Inferior parietal cortex (tissue), 1 donor: Measurements from ENCODE around the gene CYP4F3.
A peak's percentile ranks its signal among the peaks of the same experiment; 100 is the strongest.
"Not testable (repeated sequence)": the region's sequence is repeated elsewhere in the genome, so short reads cannot be mapped to it uniquely, and the experiment has no call there.

ENCODE experiments used
- DNase-seq: peaks from one replicate; pipeline ENCODE4 v3.0.0-alpha.2; 2016; ENCODE audit errors: extremely low spot score

CYP4F3 gene

DNA sequence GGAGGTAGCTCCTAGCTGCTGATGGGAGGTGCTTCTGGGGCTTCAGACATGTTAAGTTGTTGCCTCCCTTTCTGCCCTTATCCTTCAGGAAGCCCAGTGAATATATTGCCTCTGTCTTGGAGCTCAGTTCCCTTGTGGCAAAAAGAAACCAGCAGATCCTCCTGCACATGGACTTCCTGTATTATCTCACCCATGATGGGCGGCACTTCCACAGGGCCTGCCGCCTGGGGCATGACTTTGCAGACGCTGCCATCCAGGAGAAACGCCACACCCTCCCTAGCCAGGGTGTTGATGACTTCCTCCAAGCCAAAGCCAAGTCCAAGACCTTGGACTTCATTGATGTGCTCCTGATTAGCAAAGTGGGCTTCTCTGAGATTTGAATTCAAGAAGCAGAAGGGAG is 26.2 kb downstream of the CYP4F3 start:
- no peak for DNase-seq

DNA sequence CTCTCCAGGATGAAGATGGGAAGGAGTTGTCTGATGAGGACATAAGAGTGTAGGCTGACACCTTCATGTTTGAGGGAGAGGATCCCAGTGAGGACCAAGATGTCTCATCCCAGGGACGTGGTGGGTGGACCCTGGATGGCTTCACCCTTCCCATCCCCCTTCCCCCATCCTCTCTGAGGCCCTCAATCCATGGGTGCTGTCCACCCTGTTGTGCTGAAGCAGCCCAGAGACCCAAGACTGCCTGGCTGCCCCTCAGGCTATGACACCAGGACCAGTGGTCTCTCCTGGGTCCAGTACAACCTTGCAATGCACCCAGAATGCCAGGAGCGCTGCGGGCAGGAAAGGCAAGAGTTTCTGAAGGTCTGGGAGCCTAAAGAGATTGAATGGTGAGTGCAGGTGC is 28.7 kb downstream of the CYP4F3 start:
- DNase-seq, result no peak

DNA sequence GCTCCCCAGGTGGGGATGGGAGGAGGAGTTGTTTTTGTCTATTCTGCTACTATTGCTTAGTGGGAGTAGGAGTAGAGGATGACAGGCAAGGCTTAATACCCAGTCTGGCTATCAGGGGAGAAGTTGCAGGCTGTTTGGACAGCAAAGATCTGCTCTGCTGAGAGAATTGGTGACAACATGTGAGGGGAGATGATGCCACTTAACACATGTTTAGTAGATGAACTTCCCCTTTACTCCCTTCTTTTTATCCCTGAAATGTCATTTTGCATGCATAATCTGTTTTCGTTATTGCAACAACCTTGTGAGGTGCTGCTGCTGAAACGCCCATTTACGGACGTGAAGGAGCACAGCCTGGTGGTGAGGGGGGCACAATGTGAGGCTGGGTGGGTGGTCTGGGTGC is 29.2 kb downstream of the CYP4F3 start:
- DNase-seq, result no peak

DNA sequence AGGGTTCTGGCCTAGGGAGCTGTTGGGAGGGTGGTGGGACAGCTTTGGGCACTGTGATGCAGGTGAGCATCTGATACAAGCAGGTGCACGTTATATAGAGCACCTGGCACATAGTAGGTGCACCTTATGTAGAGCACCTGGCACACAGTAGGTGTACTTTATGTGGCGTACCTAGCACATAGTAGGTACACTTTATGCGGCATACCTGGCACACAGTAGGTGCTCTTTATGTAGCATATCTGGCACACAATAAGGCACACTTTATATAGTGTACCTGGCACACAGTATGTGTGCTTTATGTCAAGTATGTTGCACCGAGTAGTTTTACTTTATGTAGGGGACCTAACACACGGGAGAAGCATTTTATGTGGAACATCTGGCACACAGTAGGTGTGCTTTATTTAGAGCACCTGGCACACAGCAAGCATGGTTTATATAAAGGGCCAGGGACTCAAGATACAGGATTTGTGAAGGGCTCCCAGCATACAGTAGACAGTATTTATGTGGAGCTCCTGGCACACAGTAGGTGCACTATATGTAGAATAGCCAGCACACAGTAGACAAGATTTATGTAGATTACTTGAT is 30.6 kb downstream of the CYP4F3 start:
- DNase-seq, result no peak

DNA sequence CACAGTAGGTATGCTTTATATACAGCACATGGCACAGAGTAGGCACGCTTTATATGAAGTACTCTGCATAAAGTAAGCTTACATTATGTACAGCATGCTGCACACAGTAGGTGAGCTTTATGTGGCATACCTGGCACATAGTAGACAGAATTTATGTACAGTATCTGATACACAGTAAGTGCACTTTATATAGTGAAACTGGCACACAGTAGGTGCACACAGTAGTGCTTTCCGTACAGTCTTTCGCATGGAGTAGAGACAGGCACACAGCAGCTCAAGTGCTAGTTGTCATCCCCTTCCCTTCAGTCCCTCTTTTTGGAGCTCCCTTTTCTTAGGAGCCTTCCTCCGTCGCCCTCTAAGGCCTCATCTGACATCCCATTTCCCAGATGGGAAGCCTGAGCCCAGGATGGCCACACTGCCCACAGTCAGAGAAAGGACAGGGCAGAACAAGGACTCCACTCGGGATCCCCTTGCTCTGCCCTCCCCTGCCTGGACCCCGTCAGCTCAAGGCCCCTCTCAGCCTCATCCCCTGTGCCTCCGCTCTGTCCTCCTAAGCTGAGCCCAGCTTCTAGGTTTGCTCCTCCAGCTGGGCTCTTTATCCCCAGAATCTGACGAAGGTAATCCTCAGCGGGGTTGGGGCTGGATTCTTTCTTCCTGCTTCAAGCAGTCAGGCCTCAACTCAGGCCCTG is 31.3 kb downstream of the CYP4F3 start:
- DNase-seq, result no peak

DNA sequence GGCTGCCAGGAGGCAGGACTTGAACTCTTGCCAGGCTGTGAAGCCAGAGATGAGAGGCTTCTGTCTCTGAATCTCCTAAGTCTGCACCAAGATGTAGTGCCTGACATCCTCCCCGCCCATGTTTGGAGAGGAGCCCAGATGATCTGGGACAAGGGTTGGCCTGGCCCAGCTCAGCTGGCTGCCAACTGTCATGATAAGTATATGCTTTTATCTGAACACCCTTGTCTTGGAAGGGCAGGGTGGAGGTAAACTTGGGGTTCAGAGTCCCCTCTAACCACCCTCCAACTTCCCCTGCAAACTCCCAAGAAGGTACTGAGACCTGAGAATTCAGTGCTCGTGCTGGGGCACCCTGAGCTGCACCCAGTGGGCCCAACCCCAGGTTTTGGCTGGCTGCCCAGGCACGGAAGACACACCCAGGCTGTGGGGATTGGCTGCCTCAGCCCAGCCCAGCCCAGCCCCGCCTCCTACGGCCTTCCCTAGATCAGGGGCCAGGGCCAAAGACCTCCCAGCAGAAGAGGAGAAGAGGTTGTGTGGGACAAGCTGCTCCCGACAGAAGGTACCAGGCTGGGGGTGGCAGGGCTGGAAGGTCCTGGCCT is 32.0 kb downstream of the CYP4F3 start, which contains the start of gene CYP4F12:
Gene CYP4F12 (plus strand): TSS at position 508 of the 596 bp plus-strand sequence. CDS start 443 bp downstream, outside the sequence.
- DNase-seq, result no peak

DNA sequence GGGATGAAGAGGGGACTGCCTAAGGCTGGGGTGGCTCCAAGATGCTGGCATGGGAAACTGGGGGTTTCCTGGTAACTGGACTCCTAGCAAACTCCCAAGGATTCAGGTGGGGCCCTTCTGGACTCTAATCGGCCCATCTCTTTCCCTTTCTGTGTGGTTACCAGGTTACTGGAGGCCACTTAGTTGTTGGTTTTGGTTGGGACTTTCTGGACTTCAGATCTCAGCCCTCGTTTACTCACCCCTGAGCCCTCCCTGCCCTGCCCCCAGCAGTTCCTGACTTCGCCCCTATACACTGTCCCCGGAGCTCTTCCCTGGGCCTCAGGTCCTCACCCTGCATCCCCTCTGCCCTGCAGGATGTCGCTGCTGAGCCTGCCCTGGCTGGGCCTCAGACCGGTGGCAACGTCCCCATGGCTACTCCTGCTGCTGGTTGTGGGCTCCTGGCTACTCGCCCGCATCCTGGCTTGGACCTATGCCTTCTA is 32.5 kb downstream of the CYP4F3 start:
- DNase-seq, result no peak

DNA sequence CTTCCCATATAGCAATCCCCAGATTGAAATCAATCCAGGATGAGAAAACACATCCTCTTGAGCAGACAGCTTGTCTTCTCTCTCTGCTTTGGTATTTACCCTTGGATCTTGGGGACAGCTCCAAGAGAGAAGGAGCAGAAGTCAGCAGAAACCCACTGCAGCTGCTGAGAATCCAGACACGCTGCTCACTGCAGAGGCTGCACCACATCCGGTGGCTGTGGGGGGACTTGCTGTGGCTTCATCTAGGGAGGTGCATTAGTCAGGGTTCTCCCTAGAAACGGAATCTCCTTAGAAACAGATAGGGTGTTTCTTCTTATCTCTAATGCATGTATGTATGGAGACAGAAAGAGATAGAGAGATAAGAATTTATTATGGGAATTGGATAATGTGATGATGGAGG is 34.9 kb downstream of the CYP4F3 start:
- DNase-seq, result no peak

DNA sequence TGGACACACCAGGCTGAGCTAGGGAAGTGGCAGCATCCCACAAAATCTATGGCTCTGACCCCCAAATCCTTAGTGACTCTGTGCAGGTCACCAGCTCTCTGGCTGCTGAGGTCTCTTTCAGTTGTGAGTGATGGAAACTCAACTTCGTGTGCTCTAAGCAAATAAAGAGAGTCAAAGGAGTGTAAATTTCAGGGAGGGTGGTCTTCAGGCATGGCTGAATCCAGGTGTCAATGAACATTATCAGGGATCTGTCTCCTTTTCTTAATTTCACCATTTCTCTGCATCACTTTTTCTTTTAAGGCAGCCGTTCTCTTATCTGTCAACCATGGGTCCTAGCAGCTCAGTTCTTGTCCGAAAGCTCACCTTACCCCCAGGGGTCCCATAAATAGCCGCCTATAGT is 38.4 kb downstream of the CYP4F3 start:
- no peak for DNase-seq

DNA sequence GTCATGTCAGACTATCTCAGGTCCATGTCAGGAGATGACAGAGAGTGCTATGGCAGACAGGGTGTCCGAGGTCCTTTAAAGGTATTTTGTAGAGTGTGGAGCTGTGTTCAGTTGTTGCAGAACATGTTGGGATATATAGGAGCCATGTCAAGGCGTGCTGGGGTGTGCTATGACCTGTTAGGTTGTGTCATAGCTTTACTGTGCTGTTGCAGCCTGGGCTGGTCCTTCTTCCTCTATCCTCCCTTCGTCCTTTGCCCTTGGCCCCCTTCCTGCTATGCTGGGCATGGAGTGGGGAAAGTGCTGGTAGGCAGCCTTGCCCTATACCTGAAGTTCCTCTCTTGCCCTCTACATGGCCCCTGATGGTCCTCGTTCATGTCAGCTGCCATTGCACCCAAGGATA is 39.2 kb downstream of the CYP4F3 start:
- DNase-seq, result not testable (repeated sequence)

DNA sequence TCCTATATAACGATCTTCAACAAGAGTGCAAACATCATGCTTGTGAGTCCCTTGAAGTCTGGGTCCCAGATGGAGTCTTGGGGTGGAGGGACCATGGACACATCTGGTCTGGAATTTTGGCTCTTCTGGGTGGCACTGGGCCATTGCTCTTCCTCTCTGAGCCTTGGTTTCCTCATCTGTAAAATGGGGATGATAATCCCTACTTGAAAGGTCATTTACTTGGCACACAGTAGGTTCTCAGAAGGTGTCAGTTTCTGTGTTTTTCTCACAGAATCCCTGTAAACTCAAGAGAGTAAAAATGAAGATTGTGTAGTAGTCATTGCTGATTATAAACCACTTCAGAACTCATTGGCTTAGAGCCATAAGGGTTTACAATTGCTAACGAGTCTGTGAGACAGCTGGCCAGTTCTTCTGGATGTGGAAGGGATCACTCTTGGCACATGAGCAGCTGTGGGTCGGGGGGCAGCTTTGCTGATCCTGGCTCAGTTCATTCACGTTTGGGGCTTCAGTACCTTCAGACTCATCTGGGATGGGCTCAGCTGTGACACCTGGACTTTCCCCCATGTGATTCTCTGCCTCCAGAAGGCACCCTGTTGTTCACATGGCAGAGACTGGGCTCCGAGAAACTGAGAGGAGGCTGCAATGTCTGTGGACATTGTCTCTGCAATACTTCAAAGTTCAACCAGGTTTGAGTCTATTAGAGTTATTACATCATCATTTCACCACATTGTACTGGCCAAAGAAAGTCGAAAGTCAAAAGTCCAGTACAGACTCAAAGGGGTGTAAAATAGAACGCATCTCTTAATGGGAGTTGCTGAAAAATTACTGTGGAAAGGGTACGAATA is 40.0 kb downstream of the CYP4F3 start:
- DNase-seq, result no peak

DNA sequence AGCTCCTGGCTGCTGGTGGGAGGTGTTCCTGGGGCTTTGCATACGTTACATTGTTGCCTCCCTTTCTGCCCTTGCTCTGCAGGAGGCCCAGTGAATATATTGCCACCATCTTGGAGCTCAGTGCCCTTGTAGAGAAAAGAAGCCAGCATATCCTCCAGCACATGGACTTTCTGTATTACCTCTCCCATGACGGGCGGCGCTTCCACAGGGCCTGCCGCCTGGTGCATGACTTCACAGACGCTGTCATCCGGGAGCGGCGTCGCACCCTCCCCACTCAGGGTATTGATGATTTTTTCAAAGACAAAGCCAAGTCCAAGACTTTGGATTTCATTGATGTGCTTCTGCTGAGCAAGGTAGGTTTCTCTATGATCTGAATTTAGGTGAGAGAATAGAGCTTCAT is 42.7 kb downstream of the CYP4F3 start:
- no peak for DNase-seq

DNA sequence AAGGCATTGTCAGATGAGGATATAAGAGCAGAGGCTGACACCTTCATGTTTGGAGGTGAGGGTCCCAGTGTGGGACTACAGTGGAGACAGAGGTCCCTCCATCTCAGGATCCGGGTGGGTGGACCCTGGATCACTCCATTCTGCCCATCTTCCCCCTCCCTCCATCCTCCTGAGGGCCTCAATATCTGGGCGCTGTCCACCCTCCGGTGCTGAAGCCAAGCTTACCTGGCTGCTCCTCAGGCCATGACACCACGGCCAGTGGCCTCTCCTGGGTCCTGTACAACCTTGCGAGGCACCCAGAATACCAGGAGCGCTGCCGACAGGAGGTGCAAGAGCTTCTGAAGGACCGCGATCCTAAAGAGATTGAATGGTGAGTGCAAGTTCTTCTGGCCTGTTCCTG is 44.1 kb downstream of the CYP4F3 start:
- no peak for DNase-seq

DNA sequence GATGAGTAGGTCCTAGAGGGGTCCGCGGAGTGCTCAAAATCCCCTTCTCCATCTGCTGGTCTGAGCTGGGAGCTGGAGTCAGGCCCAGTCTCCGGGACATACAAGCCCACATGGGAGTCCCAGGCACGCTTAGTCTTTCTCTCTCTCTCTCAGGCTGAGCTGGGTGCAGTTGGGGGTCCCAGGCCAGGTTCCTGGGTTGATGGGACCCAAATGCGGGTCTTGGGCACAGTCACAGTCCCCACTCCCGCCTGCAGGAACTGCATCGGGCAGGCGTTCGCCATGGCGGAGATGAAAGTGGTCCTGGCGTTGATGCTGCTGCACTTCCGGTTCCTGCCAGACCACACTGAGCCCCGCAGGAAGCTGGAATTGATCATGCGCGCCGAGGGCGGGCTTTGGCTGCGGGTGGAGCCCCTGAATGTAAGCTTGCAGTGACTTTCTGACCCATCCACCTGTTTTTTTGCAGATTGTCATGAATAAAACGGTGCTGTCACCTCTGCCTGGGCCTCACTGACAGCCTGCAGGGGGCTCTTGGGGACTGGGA is 56.0 kb downstream of the CYP4F3 start:
- DNase-seq, result no peak

DNA sequence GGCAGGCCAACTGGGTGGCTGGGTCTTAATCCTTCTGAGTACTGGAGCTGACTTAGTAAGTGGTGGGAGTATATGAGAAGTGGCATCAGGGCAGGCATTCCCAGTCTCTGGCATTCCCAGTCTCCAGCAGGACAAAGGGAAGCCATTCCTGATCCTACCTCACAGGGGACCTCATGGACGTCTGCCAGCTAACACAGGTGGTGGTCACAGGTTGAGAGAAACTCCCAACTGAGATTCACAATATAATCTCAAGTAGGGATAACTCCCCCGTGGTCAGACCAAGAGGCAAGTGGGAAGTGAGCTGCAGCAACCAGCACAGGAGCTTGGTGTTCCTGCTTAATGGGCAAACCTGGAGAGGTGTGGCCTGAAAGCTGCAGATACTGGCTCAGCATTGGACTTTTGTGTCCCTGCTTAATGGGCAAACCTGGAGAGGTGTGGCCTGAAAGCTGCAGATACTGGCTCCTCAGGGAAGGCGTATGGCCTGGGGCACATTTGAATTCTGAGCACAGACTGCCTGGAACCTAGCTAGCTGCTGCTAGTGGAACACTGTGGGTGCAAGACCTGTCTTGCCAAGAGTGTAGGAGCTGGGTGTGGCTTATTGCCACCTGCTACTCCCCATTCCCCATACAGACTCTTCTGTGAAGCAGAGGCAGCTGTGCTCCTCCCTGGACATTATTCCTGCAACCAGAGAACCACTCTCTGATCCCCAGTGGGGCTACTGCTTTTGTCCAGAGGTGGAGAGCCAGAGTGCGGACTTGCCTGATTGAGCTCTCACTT is 61.2 kb downstream of the CYP4F3 start:
- DNase-seq, result no peak

DNA sequence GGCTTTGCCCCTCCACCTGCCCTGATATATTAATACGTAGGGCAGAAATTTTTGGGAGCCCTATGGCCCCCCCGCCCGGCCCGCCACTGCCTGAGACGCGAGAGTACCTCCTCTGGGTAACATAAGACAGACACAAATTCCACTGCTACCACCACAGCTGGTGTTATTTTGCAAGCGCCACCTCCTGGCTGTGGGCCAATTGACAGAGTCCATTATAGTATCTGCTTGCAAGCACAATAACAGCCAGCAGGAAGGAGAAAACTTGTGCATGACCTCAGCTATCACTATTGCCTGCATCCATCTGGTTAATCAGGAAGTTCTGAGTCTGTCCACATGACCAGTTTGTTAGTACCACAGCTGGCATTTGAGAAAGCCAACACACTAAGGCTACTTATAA is 61.8 kb downstream of the CYP4F3 start:
- DNase-seq, result peak; percentile 10
